PC-9 (cell line): ENCODE data around the gene RIMBP2.

Experiments used
- EZH2 ChIP-seq: fragments of 200-600 bp; sonication (generic); IDR thresholded peaks from 2 replicates; pipeline ENCODE4 v1.8.0; 2017; ENCODE audit warnings: antibody characterized with exemption, low read depth
- TF ChIP-seq, protein P1 (sequence below): fragments of 200-600 bp; sonication (generic); conservative IDR thresholded peaks from 2 replicates; pipeline ENCODE4 v1.6.1; 2017; ENCODE audit warnings: mixed run types, antibody characterized with exemption, mild to moderate bottlenecking, moderate library complexity

DNA sequence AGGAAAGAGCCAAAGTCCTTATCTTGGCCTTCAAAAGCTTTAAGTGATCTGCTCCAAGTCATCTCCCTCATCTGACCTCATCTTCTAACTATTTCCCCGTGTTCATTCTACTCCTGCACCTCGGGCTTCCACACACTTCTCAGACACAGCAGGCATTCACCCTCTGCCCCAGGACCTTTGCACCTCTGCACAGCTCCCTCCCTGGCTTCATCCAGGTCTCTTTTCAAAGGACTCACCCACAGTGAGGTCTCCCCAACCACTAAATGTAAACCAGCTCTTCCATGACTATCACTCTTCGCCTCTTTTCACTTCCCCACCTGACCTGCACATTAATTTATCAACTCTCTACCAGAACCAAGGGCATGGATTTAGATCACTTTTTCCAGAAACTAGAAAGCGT is 216.6 kb downstream of the RIMBP2 start:
- TF ChIP-seq, protein P1, sequence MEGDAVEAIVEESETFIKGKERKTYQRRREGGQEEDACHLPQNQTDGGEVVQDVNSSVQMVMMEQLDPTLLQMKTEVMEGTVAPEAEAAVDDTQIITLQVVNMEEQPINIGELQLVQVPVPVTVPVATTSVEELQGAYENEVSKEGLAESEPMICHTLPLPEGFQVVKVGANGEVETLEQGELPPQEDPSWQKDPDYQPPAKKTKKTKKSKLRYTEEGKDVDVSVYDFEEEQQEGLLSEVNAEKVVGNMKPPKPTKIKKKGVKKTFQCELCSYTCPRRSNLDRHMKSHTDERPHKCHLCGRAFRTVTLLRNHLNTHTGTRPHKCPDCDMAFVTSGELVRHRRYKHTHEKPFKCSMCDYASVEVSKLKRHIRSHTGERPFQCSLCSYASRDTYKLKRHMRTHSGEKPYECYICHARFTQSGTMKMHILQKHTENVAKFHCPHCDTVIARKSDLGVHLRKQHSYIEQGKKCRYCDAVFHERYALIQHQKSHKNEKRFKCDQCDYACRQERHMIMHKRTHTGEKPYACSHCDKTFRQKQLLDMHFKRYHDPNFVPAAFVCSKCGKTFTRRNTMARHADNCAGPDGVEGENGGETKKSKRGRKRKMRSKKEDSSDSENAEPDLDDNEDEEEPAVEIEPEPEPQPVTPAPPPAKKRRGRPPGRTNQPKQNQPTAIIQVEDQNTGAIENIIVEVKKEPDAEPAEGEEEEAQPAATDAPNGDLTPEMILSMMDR: no peak
- no peak for TF ChIP-seq EZH2
